Mucosa of rectum (tissue), 2 donors: ENCODE measurements around the gene TNS1.

Experiments used
- H3K27ac ChIP-seq, 2 donors: one replicate each; pipeline ENCODE4 v1.7.0; 2013; ENCODE audit warnings: inconsistent platforms in 2 of 2, low read depth in 2 of 2, low read length in 2 of 2
- H3K27me3 ChIP-seq, 2 donors: one replicate each; pipeline ENCODE4 v1.7.0; 2013; ENCODE audit warnings: low read length in 2 of 2; ENCODE audit not compliant: control insufficient read depth in 2 of 2, insufficient read depth in 2 of 2
- H3K36me3 ChIP-seq, 2 donors: one replicate each; pipeline ENCODE4 v1.7.0; 2013; ENCODE audit warnings: low read length in 2 of 2; ENCODE audit not compliant: control insufficient read depth in 2 of 2, insufficient read depth in 2 of 2
- H3K4me1 ChIP-seq, 2 donors: one replicate each; pipeline ENCODE4 v1.7.0; 2013; ENCODE audit warnings: low read length in 2 of 2, mild to moderate bottlenecking in 1 of 2; ENCODE audit not compliant: control insufficient read depth in 2 of 2, insufficient read depth in 2 of 2
- H3K4me3 ChIP-seq, 2 donors: one replicate each; pipeline ENCODE4 v1.7.0; 2013; ENCODE audit warnings: low read length in 2 of 2
- H3K9ac ChIP-seq, 2 donors: one replicate each; pipeline ENCODE4 v1.7.0; 2013; ENCODE audit warnings: low read length in 2 of 2, low read depth in 1 of 2, mild to moderate bottlenecking in 1 of 2
- H3K9me3 ChIP-seq, 2 donors: one replicate each; pipeline ENCODE4 v1.7.0; 2013; ENCODE audit warnings: low read length in 2 of 2; ENCODE audit not compliant: control insufficient read depth in 2 of 2
- donor health status: healthy.
- donor health status: Normal muscosa, but diverticular disease.

TNS1 gene

DNA sequence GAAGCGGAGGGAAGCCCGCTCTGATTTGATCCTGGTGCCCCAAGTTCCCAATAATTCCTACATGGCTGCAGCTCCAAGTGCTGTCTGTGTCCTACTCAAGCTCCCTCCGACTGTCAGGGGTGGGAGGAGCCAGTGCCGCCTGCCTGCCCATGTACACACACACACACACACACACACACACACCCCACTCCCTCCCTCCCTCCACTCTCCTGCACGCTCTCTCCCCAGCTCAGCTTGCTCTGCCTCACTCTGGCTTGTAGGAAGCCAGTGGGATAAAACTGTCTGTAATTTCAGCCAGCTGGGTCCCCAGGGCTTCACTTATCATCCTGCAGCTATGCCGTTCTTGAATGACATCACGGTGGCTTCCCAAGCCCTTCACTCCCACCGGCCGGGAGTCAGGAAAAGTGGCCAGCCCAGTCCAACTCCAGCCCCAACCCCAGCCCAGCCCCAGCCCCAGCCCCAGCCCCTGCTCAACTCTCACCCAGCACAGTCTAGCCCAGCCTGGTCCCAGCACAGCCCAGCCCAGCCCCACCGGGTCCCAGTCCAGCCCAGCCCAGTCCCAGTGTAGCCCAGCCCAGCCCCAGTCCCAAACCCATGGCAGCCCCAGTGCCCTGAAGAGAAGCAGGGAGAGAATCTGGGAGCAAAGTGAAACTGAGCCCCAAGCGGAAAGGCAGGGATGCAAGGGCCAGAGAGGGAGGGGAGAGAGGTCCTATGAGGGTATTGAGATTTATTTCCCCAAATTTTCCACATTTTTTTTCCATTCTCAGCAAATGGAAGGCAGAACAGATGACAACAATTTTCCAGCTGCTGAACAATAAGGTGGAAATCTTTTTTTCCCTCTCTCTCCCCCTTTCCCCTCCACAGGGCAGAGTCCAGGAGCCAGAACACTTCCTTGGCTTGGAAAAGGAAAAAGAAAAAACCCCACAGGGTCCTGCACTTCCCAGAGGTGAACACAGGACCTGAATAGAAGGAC, 144.0 kb downstream of the TNS1 start:
- Histone ChIP-seq H3K36me3 (peaks cover 2 to 3% of the 10 kb centered on the region in 2 donors), H3K4me3 (peak overlapping the region in 1 of 2 donors; percentile 2), H3K27me3 (no peaks in the 10 kb centered on the region), H3K4me1 (peaks cover 0 to 3% of the 10 kb centered on the region in 2 donors), H3K9ac (no peak overlapping the region), H3K9me3 (no peaks in the 10 kb centered on the region), H3K27ac (peak overlapping the region; percentile 26 to 44)

DNA sequence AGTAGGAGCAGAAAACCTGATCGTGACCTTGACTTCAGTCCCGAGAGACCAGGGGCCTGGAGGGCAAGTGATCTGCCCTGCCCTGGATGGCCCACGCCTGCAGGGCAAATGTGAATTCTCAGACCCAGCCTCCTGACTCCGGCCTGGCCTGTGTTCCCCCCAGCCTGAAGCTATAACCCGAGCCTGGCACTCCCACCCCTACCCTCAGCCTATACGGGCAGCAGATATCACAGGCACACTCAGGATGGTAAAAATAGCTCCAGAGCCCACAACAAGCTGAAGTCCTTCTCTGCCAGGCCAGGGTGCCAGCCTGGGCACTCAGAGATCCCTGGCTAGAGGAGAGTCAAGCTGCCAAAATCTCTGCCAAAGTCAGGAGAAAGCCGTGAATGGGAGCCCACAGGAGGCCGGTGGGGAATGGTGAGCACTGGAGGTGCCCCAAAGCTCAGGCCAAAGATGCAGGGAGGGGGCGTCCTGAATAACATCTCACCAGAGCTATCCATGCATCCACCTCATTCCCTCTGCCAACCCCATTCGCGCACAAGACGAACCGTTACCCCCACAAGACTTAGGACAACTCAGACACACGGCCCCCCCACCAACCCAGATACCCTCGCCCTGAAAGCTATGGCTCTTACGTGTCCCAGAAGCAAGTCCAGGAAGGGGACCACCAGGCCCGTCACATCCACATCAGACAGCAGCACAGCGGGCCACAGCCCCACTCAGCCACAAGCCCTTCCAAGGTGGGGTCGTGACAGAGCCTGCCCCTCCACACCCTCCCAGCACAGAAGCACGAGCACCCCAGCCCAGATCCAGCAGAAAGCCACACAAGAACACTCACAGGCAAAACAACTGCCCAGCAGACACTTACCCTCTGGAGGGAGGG, 144.9 kb downstream of the TNS1 start:
- peaks cover 2 to 3% of the 10 kb centered on the region in 2 donors for H3K36me3 ChIP-seq
- H3K27me3 ChIP-seq: no peaks in the 10 kb centered on the region
- no peak overlapping the region for H3K9ac ChIP-seq
- H3K27ac ChIP-seq: peak overlapping the region; percentile 11 to 32
- H3K4me3 ChIP-seq: peak overlapping the region in 1 of 2 donors; percentile 2
- H3K9me3 ChIP-seq: no peaks in the 10 kb centered on the region
- peaks cover 0 to 3% of the 10 kb centered on the region in 2 donors for H3K4me1 ChIP-seq

DNA sequence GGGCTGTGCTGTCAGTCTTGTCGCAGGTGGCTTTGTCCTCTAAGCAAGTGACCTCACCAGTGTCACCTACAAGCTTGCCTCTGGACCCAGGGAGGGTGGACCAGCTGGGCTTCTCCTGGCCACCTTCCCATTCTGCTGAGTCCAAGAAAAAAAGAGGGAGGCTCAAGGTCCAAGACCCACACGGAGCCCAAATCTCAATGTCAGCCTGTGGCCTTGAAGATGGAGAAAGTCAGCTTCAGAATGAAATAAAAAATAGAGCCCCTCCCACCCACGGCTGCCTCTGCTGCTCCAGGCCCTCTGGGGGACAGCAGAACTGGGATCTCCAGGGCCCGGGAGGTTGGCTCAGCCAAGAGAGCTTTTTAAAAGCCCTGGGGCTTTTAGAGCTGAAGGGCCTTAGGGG, 145.9 kb downstream of the TNS1 start:
- no peaks in the 10 kb centered on the region for H3K27me3 ChIP-seq
- H3K9me3 ChIP-seq: no peaks in the 10 kb centered on the region
- peaks cover 0 to 2% of the 10 kb centered on the region in 2 donors for H3K36me3 ChIP-seq
- no peak overlapping the region for H3K9ac ChIP-seq
- no peak overlapping the region for H3K27ac ChIP-seq
- H3K4me3 ChIP-seq: no peak overlapping the region
- H3K4me1 ChIP-seq: peaks cover 0 to 3% of the 10 kb centered on the region in 2 donors

DNA sequence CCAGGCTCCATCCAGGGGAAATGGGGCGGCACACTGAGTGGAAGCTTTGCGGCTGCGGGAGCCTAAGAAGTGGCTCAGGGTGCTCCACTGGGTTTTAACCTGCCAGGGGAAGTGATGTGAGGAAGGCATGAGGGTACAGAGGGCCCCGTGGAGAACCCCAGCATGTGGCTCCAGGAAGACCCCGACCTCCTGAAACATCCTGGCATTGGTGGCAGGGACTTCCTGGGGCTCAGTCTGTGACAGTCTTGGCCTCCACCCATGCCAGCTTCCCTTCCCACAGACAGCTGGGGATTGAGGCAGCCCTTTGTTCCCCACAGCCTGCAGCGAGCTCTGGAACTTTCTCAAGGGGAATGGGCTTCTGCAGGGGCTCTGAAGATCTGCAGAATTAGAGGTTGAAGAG, 146.6 kb downstream of the TNS1 start:
- Histone ChIP-seq H3K27ac (no peak overlapping the region), H3K36me3 (peaks cover 0 to 2% of the 10 kb centered on the region in 2 donors), H3K4me1 (peaks cover 0 to 5% of the 10 kb centered on the region in 2 donors), H3K4me3 (no peak overlapping the region), H3K9ac (no peak overlapping the region), H3K9me3 (no peaks in the 10 kb centered on the region), H3K27me3 (no peaks in the 10 kb centered on the region)

DNA sequence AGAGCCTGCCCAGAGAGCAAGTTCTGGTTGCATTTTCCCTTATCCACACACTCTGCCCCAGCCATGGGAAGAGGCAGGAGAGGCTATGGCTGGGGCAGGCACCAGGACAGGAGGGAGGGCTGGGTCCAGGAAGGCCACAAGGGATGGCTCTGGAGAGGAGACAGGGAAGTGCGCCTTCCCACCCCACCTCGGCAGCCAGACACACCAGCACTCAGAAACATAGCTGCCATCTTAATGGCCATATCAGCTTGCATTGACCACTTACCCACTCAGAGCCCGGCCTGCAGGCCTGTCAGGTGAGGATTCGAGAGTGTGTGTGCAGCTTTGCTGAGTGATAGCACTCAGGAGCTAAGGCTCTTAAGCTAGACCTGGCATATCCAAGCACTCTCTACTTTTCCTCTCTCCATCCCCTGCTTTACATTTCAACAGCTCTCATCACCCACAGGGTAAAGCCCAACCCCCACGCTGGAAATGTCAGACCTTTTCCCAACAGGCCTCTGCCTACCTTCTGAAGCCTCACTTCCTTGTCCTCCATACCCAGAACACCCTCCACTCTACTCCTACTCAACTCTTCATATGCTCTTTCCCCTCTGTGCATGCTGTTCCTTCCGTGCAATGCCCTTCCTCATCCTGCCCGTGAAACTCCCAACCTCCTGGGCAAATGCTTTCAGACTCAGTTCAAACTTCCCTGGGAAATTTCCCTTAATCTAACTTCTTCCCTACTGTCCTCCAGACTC, 147.9 kb downstream of the TNS1 start:
- H3K9ac ChIP-seq: no peak overlapping the region
- H3K36me3 ChIP-seq: peaks cover 0 to 2% of the 10 kb centered on the region in 2 donors
- peaks cover 0 to 9% of the 10 kb centered on the region in 2 donors for H3K4me1 ChIP-seq
- H3K4me3 ChIP-seq: no peak overlapping the region
- H3K9me3 ChIP-seq: no peaks in the 10 kb centered on the region
- no peak overlapping the region for H3K27ac ChIP-seq
- H3K27me3 ChIP-seq: no peaks in the 10 kb centered on the region

DNA sequence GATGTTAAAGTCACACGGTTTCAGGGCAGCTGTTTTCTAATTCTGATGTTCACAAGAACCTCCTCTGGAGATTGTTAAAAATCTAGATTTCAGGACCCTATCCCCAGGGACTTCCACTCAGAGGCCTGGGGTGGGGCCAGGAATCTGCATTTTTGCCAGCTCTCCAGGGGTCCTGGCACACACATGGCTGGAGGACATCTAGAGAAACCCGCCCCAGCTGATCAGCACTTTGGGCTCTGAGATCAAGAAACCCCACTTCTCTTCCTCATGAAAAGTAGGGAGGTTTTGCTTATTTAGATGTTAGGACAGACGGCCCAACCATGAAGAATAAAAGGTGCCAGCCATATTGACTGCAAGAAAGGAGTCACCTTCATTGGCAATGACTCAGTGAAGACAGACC, 148.8 kb downstream of the TNS1 start:
- no peaks in the 10 kb centered on the region for H3K36me3 ChIP-seq
- H3K4me3 ChIP-seq: no peak overlapping the region
- no peak overlapping the region for H3K9ac ChIP-seq
- H3K9me3 ChIP-seq: no peaks in the 10 kb centered on the region
- H3K27me3 ChIP-seq: no peaks in the 10 kb centered on the region
- H3K27ac ChIP-seq: no peak overlapping the region
- peaks cover 0 to 9% of the 10 kb centered on the region in 2 donors for H3K4me1 ChIP-seq

DNA sequence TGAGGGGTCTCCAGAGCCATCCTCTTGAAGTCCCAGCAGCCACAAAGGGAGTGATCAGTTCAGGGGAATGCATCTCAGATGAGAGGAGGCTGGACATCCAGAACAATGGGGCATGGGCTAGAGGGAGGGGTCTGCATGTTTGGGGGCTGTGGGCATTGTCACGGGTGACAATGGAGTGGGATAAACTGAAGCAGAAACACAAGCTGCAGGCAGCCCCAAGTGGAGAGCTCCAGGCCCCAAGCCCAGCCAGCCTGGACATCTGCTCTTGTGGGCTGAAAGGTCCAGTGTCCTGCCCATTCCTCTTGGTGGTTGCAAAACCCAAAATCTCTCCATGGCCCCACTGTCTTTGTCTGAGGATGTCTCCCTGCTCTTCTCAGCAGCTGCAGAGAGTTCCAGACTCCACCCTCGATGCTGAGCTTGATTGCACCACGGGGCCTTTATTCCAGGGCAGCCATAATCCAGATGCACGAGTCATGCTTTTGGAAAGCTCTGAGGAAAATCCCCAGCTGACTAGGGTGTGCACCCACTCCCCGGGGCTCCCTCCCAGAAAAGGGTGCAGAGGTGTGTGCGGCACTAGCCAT, 149.4 kb downstream of the TNS1 start:
- Histone ChIP-seq H3K9me3 (no peaks in the 10 kb centered on the region), H3K9ac (no peak overlapping the region), H3K27me3 (no peaks in the 10 kb centered on the region), H3K4me3 (no peak overlapping the region), H3K36me3 (no peaks in the 10 kb centered on the region), H3K4me1 (peaks cover 0 to 9% of the 10 kb centered on the region in 2 donors), H3K27ac (no peak overlapping the region)

DNA sequence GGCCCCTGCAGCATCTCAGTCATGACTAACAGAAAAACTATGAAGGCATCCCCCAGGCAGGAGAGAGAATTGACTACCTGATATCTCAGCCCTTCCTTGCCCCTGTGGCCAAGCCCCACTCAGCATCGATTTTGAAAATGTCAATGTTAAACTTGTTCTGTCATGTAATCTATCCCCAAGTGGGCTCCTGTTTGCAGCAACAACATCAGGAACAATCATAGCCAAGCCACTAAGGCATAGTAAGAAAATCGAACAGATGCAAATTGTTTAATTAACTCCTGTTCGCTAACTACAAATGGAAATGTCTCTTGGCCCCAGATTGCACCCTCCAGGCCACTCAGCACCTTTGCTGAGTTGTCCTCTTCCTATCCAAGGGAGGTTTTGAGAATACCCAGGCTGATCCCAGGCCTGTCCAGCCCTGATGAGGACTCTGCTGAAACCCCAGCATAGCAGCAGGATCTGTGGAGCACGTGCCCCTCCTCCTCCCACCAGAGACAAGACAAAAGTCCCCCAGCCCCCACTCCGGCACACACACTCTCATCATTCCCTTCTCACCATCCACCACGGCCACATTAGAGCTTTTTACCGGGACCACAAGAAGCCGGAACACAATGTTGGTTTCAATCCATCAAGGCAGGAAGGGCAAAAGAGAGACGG, 150.1 kb downstream of the TNS1 start:
- H3K36me3 ChIP-seq: no peaks in the 10 kb centered on the region
- no peak overlapping the region for H3K27ac ChIP-seq
- no peak overlapping the region for H3K4me3 ChIP-seq
- no peak overlapping the region for H3K9ac ChIP-seq
- H3K9me3 ChIP-seq: no peaks in the 10 kb centered on the region
- H3K27me3 ChIP-seq: no peaks in the 10 kb centered on the region
- H3K4me1 ChIP-seq: peaks cover 0 to 9% of the 10 kb centered on the region in 2 donors
